IMR-90 (cell line): Measurements from ENCODE around the gene PPL.

Experiments used
- BHLHE40 ChIP-seq: fragments of 150-350 bp; IDR thresholded peaks from 2 replicates; pipeline ENCODE4 v1.6.1; 2016; ENCODE audit warnings: mild to moderate bottlenecking, low read depth, low read length
- CEBPB ChIP-seq: IDR thresholded peaks from 2 replicates; pipeline ENCODE4 v1.6.1; 2012; ENCODE audit warnings: low read depth, low read length, improper control_type of control experiment
- CHD1 ChIP-seq: IDR thresholded peaks from 2 replicates; pipeline ENCODE4 v1.6.1; 2012; ENCODE audit warnings: low read depth, low read length, improper control_type of control experiment
- NFE2L2 ChIP-seq: fragments of 150-350 bp; IDR thresholded peaks from 2 replicates; pipeline ENCODE4 v1.6.1; 2016; ENCODE audit warnings: low read depth, mild to moderate bottlenecking, low read length
- POLR2A ChIP-seq: IDR thresholded peaks from 2 replicates; pipeline ENCODE4 v1.6.1; 2012; ENCODE audit warnings: mild to moderate bottlenecking, low read depth, low read length
- RAD21 ChIP-seq: IDR thresholded peaks from 2 replicates; pipeline ENCODE4 v1.6.1; 2012; ENCODE audit warnings: low read length, improper control_type of control experiment
- RFX5 ChIP-seq: IDR thresholded peaks from 2 replicates; pipeline ENCODE4 v1.8.0; 2012; ENCODE audit warnings: low read depth, mild to moderate bottlenecking, low read length, moderate library complexity
- SMC3 ChIP-seq: fragments of 150-350 bp; IDR thresholded peaks from 2 replicates; pipeline ENCODE4 v1.6.1; 2016; ENCODE audit warnings: low read depth, mild to moderate bottlenecking, antibody characterized with exemption, low read length, moderate library complexity
- TF ChIP-seq, protein P1 (sequence below): conservative IDR thresholded peaks from 2 replicates; pipeline ENCODE4 v1.5.1; 2012; ENCODE audit warnings: mild to moderate bottlenecking, low read depth, low read length, improper control_type of control experiment

GRCh38 chr16:4948903-4949766 lies 12.2 kb upstream of the PPL start:
- TF ChIP-seq BHLHE40 = no peak
- TF ChIP-seq, protein P1, sequence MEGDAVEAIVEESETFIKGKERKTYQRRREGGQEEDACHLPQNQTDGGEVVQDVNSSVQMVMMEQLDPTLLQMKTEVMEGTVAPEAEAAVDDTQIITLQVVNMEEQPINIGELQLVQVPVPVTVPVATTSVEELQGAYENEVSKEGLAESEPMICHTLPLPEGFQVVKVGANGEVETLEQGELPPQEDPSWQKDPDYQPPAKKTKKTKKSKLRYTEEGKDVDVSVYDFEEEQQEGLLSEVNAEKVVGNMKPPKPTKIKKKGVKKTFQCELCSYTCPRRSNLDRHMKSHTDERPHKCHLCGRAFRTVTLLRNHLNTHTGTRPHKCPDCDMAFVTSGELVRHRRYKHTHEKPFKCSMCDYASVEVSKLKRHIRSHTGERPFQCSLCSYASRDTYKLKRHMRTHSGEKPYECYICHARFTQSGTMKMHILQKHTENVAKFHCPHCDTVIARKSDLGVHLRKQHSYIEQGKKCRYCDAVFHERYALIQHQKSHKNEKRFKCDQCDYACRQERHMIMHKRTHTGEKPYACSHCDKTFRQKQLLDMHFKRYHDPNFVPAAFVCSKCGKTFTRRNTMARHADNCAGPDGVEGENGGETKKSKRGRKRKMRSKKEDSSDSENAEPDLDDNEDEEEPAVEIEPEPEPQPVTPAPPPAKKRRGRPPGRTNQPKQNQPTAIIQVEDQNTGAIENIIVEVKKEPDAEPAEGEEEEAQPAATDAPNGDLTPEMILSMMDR = no peak
- TF ChIP-seq POLR2A = no peak
- no peak for TF ChIP-seq CEBPB
- no peak for TF ChIP-seq NFE2L2
- TF ChIP-seq RAD21 = no peak
- no peak for TF ChIP-seq SMC3
- TF ChIP-seq CHD1 = no peak
- TF ChIP-seq RFX5 = no peak
